Stimulated activated CD8-positive, alpha-beta memory T cell treated with anti-CD3 and anti-CD28 coated beads, Interleukin-4, amount 100 ng/mL, for 1 hour (primary cell): ENCODE measurements around the gene BMPER.

ENCODE experiments used
- DNase-seq, 2 donors: peaks; one replicate each; pipeline ENCODE4 v3.0.0-alpha.2; 2020; ENCODE audit warnings: low read depth in 2 of 2, low spot score in 1 of 2

BMPER gene

DNA sequence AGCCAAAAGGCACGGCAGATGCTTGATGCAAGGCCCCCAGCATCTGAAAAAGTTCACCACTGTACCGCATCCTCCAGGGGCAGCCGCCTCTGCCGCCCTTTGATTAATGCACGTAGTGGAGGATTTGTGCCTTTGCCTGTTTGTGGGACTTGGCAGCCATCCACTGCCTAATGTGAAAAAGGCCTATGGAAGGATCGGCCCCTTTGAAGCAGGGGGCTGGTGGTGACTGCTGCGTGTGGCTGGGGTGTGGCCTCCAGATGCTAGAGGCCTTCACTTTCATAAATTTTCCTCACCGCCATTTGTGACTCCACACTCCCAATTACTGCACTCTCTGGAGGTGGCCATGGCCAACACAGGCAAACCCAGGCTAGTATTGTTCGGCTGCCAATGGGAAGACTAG is 226.0 kb downstream of the BMPER start:
- no peak for DNase-seq

DNA sequence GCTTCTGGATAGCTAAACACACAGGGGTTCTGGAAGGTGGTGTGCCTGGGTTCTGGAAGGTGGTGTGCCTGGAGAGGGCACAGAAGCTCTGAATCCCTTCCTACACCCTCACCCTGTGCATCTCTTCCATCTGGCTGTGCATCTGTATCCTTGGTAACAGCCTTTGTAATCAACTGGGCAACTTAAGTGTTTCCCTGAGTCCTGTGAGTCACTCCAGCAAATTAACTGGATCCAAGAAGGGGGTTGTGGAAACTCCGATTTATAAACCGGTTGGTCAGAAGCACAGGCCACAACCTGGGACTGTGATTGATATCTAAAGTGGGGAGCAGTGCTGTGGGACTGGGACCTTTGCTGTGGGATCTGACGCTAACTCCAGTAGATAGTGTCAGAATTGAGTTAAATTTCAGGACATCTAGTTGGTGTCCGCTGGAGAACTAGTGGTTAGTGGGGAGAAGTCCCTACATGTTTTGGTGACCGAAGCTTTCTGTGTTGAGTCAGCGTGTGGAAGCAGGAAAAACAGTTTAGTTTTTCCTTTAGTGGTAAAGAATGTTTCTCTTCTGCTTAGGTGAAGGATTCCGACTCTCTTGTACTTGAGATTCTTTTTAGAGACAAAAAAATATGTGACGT is 228.1 kb downstream of the BMPER start:
- DNase-seq = no peak

DNA sequence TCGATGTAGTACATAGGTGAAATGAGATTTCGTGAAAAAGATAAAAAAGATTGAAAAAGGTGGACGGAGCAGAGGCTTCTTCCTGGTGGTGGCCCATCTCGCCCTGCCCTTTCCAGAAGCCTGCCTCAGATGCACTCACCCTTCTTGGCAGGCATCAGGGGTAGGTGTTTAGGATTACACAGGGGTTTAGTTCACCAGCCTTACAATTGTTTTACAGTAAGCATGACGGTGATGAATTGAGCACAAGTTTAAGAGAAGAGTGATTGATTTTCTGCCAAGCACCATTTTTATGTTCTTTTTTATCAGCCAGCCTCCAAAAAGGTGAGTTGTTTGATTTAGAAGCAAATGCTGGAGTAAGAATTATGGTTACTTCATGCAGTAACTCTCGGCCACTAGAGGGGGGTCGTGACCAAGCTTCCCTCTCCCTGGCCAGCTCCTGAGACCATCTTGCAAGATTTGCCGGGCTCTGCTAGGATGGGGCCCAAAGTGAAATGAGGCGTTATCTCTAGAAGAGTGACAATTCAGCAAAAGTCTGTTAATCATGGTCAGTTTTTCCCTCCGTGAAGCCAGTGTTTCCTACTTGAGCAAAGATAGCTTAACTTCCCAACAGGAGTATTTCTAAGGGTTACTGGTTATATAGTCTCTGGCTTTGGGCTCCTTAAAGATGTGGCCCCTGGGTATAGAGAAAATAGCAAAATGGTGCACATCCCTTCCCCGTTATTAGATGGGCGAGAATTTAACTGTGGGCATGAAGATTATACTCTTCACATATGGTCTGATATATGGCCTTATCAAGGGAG is 228.8 kb downstream of the BMPER start:
- DNase-seq = no peak

DNA sequence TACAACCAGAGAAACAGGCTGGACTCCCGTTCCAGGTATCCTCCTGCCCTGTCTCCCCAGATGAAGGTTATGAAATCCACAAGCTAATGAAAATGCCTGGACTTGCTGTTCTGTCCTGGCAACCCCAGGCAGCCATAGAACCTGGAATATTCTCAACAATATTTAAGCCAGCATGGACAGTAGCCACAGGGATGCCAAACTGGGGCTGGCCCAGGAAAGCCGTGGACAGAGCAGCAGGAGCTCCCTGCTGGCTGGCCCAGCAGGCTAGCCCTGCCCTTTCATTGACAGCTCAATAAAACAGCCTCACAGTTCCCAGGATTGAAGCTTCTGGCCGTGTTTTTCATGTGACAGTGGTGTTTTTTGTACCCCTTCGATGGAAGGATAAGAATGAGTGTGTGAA is 230.6 kb downstream of the BMPER start:
- no peak for DNase-seq

DNA sequence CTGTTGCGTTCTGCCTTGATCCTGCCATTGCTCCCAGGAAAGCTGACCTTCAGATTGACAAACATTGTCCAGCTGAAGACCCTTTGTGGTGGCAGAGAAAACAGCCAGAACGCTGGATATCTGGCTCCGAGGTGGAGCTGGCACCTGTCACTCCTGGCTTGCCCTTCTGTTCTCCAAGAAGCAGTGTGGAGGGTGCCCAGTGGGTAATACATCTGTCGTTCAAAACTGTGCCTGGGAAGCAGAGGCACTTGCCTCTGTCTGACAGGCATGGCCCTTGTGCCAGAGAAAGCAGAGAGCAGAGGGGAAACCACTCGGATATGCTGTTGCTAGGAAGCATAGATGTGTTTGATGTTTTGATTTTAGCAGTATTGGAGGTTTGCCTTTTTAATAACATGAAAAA is 231.4 kb downstream of the BMPER start:
- DNase-seq = no peak

DNA sequence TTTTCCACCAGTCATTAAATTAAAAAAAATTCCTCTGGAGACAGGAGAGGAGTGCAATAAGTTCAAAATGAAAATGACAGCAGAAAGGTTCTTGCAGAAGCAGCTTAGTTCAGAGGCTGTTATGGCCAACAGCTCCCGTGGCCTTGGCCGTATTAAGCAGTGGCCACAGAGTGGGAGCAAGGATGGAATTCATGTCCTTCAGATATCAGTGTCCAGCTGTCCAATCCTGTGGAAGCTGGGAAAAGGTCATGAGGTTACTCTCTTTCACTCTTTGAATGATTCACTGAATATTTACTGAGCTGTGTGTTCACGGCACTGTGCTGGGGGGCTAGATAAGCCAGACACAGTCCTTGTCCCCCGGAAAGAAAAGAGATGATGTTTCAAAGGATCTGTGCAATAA is 231.8 kb downstream of the BMPER start:
- DNase-seq = no peak

DNA sequence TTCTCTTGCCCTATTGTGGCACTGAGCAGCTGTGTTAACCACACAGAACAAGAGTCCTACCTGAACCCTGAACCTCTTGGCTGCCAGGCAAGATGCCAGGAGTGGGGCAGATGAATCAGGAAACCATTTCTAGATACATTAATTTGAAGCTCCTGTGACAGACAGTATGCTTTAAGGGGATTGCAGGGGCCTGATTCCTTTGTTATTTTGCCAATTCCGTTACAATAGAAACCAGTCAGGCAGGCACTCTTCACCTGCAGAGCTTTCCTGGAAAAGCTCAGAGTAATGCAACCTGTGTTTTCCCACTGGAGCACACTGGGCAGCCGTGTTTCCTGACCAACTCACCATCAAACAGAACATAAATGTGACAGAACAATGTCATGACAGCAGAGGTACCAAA is 233.1 kb downstream of the BMPER start:
- no peak for DNase-seq

DNA sequence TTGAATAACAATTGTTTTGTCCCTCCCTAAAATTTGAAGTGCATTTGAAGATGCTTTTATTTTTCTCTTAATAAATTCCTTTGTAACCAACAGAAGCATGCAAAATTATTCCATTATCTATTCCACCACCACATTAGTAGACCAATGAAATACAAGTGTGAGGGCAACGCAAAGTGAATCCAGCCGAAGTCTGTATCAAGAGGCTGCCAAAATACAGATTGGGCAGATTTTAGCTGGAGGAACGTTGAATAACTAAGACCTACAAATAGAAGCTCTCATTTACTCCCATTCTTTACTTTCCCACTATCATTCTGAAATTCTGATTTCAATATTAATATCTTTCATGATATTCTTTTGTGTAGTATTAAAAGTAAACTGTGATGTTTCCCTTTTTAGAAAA is 233.7 kb downstream of the BMPER start:
- no peak for DNase-seq

DNA sequence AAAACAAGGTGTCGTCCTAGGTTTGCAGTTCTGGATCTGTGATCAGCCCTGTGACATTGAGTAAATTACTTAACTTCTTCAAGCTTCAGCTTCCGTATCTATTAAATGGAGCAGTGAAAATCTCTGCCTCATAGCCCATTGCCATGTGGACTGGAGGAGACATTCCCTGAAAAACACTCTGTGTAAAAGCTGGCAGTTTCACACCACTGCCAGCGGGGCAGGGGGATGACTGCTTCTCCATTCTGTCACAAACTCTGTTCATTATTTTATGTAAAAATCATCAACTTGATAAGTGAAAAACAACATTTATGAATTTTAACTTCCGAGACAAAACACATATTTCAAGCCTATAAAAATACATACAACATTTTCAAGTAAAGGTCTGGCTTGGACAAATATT is 234.7 kb downstream of the BMPER start:
- no peak for DNase-seq

DNA sequence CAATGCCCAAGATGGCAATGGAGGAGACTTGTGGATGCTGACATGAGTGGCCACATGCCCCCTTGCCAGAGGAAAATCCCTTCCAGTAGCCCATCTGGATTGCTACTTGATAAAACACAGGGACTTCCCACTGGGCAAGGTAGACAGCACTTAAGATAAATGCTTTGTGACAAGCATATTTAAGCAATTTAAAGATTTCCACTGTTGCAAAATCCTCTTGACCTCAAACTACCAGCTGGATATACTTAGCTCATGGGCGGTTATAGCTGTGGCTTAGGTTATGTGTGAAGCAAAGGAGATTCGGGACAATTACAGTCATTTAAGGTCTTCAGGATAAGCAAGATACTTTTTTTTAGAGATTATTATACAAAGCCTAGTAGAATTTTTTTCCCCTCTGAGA is 238.1 kb downstream of the BMPER start:
- DNase-seq = no peak

DNA sequence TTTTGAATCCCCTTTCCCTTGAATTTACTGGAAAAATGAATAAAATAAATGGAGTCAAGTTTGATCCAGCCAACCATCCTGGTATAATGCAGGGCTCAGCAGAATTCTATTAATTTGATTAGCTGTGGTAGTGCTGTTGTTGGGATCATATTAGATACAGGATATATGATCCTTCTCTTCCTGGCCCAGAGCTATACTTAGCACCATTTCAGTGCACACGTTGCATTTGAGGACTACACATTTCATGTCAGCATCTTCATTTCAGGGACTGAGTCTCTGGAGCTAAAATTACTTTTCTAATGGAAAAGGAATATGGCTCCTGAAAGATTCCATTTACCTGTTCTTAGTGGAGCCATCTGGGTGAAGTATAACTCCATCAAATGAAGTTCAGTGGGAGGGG is 240.3 kb downstream of the BMPER start:
- DNase-seq = no peak

DNA sequence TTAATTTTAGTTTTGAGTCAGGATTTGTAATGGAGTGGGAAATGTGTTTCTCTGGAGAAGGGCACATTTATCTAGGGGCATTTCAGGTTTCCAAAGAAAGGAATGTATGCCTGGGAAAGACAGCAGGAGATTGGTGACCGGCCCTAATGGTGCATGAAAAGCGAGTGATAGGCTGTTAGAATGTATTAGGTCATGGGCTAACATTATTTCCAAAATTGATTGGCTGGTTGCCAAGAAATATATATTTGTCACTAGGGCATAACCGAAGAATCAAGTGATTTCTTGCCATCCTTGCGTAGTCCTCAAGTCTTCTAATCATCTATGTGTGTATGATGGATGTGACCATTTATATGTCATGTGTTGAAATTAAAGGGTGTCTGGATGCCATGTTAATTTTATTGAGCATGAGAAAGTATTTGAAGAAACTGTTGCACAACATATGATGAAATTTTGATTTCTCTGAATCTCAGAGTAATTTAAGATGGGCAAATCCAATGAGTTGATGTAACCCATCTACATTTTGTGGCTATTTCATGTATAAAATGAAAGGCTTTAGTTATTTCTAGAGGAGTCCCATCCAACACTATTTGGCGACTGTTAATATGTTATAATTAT is 248.4 kb downstream of the BMPER start:
- DNase-seq = no peak

DNA sequence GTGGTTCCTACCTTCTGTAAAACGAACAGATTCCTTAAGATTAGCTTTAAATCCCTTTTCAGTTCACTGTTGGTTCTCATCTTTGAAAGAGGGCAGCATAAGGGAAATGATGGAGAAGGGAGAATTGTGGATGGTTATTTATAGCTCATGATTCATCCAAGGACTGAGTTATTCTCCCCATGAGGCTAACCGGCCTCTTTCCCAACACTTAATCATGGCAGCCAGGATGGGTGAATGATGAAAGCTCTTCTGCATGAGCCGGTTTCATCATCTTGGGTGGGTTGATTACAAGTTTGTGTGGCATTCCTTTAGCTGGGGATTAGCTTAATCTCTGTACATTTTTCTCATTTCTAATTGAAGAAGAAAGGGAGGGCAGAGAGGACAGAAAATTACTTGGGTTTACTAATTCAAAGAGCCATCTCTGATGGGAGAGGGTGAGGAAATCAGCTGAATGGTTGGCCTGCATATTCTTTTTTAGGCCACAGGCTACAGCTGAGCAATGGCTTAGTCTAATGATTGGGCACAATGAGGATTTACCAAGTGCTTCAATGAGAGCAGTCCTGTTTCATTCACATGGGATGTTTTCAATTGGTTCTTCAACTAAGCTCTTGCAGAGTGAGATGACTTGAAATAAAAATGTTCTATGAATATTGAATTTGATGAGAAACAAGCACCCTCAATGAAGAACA is 250.0 kb downstream of the BMPER start:
- DNase-seq = no peak

DNA sequence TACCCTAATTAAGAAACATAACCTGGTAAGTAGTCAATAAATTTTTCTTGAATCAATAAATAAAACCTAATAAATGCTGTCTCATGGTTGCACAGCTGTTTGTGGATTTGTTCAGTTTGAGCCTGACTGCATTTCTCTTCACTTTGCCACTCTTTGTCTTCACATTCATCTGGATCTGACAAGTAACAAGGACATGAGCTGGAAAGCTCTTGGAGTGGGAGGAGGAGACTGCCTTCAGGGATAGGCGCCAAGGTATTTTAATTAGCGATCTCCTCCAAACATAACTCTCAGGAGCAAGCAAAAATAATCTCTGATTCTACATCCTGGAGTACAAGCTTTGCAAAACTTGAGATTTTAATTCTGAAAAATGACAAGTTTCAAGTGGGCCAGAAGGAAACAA is 251.0 kb downstream of the BMPER start:
- DNase-seq = no peak

DNA sequence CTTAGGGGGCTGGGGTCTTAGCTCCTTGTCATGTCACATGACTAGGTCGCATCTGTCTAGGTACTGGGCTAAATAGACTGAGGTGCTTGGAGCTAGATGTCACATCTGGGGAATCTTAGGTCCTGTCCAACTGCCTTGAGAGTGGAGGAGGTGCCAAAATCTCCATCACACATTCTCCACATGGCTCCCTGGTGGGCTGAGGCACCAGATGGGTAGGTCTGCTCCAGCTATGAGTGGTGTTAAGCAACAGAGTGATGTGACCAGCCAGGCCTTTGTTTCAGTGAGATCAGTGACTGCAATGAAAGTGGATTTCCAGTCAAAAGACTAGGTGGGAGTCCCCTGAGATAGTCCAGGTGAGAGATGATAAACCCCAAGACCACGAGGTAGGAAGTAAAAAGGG is 251.8 kb downstream of the BMPER start:
- no peak for DNase-seq

DNA sequence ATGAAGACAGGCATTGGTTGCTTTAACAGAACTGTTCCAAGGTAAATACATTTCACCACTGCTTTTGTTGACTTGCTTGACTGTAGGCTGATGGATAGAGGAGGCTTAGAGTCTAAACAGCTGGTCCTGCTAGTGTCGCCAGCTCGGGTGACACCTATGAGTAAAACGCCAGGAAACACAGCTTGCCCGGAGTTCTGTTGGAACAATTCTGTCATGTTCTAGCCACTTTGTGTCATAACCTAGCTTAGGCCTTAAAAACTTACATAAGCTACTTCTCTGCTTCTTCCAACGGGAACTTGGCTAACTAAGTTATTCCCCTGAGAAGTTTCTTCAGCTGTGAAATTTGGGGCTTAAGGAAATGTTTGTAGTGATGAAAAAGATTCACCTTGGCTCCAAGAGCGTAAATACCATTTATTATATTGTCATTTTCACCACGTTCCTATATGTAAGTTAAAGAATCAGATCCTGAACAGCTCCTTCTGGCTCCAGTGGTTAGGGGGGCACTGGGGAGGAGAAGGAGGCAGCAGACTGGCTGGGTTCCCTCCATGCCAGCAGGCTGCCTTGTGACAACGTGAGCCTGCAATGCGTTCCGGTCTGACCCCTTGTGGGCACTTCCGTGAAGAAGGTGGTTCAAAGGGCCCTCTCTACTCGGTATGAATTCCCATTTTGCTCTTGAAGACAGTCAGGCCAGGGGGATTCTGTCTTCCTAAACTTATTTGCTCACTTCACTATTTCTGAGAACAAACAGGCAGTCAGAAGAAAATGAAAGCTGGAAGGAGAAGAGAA is 253.2 kb downstream of the BMPER start:
- no peak for DNase-seq

DNA sequence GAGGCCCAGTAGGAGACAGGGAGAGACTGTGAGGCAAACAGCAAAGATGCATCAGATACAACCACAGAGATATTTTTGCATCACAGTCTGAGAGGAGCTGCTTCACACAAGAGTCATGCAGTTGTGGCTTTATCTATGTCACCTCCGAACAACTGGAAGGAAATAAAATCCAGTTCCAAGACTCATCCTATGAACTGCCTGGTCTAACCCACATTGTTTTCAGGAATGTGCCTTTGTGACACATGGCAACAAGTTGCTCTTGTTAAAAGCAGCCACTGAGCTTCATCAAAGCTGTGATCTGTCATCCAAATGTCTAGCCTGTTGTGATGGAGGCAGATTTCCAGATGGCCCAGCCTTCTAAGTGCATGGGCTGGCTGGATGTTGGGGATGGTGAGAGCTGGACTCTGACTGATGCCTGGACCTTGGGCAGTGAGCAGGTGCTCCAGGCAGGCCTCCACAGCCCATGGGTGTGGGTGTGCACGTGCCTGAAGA is 255.0 kb downstream of the BMPER start:
- DNase-seq = no peak

DNA sequence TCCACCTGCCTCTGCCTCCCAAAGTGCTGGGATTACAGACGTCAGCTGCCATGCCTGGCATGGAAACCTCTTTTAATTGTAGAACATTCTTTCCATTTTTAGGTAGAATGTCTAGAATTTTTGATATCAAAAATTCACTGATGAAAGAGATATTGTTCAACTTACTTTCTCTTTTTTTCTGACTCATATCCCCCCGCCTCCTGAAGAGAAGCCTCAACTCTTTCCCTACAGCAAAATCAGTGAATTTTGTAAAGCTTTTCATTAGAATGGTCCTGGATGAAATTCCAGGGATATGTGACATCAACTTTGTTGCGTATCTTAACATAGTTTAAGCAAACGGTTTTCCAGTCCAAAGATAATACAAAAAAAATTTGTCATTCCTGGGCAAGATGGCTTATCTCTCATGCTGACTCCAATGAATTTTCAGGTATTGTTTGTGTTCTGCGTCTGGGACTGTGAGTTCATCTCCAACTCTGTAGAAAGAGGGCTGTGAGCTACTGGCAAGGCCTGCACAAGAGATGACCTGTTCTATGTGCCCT is 256.8 kb downstream of the BMPER start:
- no peak for DNase-seq

DNA sequence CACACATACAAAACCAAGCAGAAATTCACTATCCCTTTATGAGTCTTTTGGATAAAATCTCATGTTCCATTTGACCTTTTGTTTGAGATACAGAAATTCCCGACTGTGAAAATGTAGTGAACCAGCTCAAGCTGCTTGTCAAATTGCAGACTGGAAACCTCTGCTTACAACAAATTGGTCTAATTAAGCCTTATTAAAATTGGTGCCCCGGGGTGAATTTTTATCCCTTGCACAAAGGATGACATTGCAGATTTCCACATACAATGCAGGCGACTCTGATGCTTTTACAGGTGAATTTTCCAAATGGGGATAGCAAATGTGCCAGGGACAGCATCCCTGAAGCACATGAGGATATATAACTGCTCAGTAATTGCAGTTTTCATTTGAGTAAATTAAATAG is 257.3 kb downstream of the BMPER start:
- DNase-seq = no peak

DNA sequence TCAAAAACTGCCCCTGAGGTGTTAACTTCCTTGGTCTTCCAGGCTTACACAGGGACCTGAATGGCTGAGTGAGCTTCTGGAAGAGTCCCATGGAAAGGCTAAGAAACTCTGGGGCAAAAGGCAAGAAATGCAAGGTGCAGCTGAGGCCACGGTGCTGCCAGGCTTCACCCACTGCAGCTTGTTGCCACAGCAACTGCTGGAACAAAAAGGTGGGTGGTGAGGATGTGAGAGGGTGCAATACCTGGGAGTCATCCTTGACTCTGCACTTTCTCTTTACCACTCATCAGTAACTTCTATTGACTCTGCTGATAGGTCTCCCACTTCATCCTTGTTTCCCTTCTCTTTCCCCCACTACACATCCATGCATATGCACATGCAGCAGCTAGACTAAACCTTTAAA is 258.6 kb downstream of the BMPER start:
- no peak for DNase-seq

DNA sequence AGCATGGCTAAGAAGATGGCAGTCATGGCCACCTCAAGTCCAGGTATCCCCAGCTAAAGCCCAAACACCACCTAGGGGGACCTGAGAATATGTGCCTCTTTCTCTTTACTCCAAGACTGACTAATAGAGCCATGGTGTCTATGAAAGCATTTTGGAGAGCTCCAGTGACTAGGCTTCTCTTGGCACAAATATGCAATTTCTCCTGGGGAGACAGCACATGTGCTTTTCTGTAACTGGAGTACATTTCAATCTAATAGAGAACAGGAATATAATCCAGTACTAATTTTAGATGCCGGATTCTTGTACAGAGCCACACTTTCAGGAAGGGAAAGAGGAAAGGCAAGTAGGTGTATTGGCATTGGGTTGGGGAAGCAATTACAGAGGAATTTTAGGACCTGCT is 260.1 kb downstream of the BMPER start:
- no peak for DNase-seq
